OCI-LY3 (cell line): ENCODE results near the gene SMYD3.

Experiments
- H2AFZ ChIP-seq: fragments of 200-600, 300-600 bp; shearing (Covaris generic); 2 replicates; pipeline ENCODE4 v1.6.0; 2014; ENCODE audit warnings: antibody characterized with exemption, low read depth, low read length
- H3K27ac ChIP-seq: fragments of 200-600, 300-600 bp; sonication (generic); 2 replicates; pipeline ENCODE4 v1.5.1; 2014; ENCODE audit warnings: mild to moderate bottlenecking, low read length, moderate library complexity, mixed read lengths
- H3K27me3 ChIP-seq: fragments of 200-600, 300-600 bp; sonication (generic); 2 replicates; pipeline ENCODE4 v1.6.1; 2014; ENCODE audit warnings: low read depth, low read length, mixed read lengths
- H3K36me3 ChIP-seq: fragments of 200-600, 300-600 bp; sonication (generic); replicated peaks from 2 replicates; pipeline ENCODE3; 2014; ENCODE audit warnings: low read depth, low read length, mixed read lengths
- H3K4me1 ChIP-seq: fragments of 300-600, 200-600 bp; sonication (generic); 2 replicates; pipeline ENCODE4 v1.6.1; 2014; ENCODE audit warnings: low read length, mixed read lengths
- H3K4me2 ChIP-seq: fragments of 200-600, 300-600 bp; sonication (generic); 2 replicates; pipeline ENCODE4 v1.6.1; 2014; ENCODE audit warnings: low read length, mixed read lengths
- H3K4me3 ChIP-seq: fragments of 300-600, 200-600 bp; sonication (generic); 2 replicates; pipeline ENCODE4 v1.5.1; 2014; ENCODE audit warnings: antibody characterized with exemption, mild to moderate bottlenecking, low read length, moderate library complexity
- H3K79me2 ChIP-seq: fragments of 300-600, 200-600 bp; shearing (Covaris generic); 2 replicates; pipeline ENCODE4 v1.6.1; 2014; ENCODE audit warnings: mild to moderate bottlenecking, low read length, mixed read lengths
- H3K9ac ChIP-seq: fragments of 300-600, 200-600 bp; shearing (Covaris generic); 2 replicates; pipeline ENCODE4 v1.6.0; 2014; ENCODE audit warnings: mild to moderate bottlenecking, low read length, moderate library complexity
- H3K9me3 ChIP-seq: fragments of 200-600, 300-600 bp; shearing (Covaris generic); 2 replicates; pipeline ENCODE4 v1.6.1; 2014; ENCODE audit warnings: low read length, mixed read lengths; ENCODE audit not compliant: insufficient read depth
- H4K20me1 ChIP-seq: fragments of 200-600, 300-600 bp; sonication (generic); 2 replicates; pipeline ENCODE4 v1.6.1; 2016; ENCODE audit warnings: low read length, mixed read lengths; ENCODE audit not compliant: insufficient read depth
- EZH2phosphoT487 ChIP-seq: fragments of 200-600 bp; shearing (Covaris generic); IDR thresholded peaks from 2 replicates; pipeline ENCODE4 v1.6.1; 2018; ENCODE audit warnings: antibody characterized with exemption, mixed run types, low read depth
- TF ChIP-seq, protein P1 (sequence below): fragments of 200-600, 300-600 bp; sonication (generic); IDR thresholded peaks from 2 replicates; pipeline ENCODE4 v1.5.1; 2014; ENCODE audit warnings: antibody characterized with exemption, low read length, low read depth

SMYD3 gene

DNA sequence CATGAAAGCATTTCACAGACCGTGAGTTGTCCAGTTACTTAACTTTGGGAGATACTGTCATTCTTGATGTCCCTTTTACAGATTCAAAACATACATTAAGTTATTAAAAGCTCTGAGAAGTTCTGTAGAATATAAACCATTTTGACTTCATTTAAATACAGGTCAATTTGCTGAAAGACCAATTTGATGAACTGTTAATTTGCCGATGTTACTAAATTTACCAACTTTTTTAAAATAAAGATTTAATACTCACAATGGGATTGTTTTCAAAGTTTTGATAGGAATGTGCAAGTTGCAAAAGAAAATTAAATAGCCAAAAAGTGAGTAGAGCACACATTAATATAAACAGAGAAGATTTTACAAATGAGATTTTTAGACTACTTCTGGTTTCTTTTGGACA is 666.1 kb downstream of the SMYD3 start:
- TF ChIP-seq, protein P1, sequence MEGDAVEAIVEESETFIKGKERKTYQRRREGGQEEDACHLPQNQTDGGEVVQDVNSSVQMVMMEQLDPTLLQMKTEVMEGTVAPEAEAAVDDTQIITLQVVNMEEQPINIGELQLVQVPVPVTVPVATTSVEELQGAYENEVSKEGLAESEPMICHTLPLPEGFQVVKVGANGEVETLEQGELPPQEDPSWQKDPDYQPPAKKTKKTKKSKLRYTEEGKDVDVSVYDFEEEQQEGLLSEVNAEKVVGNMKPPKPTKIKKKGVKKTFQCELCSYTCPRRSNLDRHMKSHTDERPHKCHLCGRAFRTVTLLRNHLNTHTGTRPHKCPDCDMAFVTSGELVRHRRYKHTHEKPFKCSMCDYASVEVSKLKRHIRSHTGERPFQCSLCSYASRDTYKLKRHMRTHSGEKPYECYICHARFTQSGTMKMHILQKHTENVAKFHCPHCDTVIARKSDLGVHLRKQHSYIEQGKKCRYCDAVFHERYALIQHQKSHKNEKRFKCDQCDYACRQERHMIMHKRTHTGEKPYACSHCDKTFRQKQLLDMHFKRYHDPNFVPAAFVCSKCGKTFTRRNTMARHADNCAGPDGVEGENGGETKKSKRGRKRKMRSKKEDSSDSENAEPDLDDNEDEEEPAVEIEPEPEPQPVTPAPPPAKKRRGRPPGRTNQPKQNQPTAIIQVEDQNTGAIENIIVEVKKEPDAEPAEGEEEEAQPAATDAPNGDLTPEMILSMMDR: no peak
- no peak for TF ChIP-seq EZH2phosphoT487
- Histone ChIP-seq H3K36me3 (no peaks in the 10 kb centered on the region), H3K79me2 (no peaks in the 10 kb centered on the region), H3K4me2 (no peak overlapping the region), H4K20me1 (no peaks in the 10 kb centered on the region), H3K27ac (no peak overlapping the region), H3K4me3 (no peak overlapping the region), H3K27me3 (no peaks in the 10 kb centered on the region), H3K9ac (no peak overlapping the region), H2AFZ (no peak overlapping the region), H3K4me1 (no peaks in the 10 kb centered on the region), H3K9me3 (no peaks in the 10 kb centered on the region)

DNA sequence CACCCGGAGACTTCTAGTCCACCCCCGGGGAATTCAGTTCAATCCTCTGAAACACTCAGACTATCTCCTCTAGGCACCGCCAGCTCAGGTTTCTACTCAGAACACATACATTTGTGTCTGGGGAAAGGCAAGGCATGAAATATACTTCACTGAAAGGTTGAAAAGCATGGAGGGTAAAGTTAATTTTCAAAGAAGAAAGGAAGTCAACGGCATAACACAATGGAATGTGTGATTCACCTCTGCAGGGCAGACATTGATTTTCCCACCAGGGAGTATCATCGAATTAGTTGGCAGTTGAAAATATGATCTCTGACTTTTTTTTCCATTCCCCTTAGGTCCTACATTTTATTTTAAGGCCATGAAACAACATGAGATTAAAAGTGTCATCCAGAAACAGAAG is 669.4 kb downstream of the SMYD3 start:
- H3K9ac ChIP-seq: no peak overlapping the region
- no peak for TF ChIP-seq EZH2phosphoT487
- TF ChIP-seq, protein P1: no peak
- no peak overlapping the region for H2AFZ ChIP-seq

DNA sequence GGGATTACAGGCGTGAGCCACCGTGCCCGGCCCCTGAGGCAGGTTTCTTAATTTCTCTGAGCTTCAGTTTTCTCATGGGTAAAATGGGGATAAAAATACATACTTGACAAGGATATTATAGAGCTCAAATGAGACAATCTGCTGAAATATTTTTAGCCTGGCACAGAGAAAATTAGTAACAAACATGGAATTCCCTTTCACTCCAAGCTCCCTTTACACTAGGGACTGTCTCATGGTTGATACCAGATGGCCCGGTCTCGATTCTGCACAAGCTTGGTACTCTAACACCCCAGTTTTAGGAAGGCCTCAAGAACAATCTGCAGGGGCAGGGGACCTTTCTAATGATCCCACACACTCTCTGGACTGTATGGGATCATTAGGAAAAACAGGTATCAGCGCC is 671.7 kb downstream of the SMYD3 start:
- H2AFZ ChIP-seq: no peak overlapping the region
- H3K27me3 ChIP-seq: no peaks in the 10 kb centered on the region
- no peak overlapping the region for H3K9ac ChIP-seq

More for the DNA sequence above, 669.4 kb downstream of the SMYD3 start:
- Histone ChIP-seq H4K20me1 (no peaks in the 10 kb centered on the region), H3K4me1 (no peaks in the 10 kb centered on the region), H3K27ac (no peak overlapping the region), H3K4me2 (no peak overlapping the region), H3K4me3 (no peak overlapping the region), H3K9me3 (no peaks in the 10 kb centered on the region), H3K27me3 (no peaks in the 10 kb centered on the region), H3K79me2 (no peaks in the 10 kb centered on the region), H3K36me3 (no peaks in the 10 kb centered on the region)

DNA sequence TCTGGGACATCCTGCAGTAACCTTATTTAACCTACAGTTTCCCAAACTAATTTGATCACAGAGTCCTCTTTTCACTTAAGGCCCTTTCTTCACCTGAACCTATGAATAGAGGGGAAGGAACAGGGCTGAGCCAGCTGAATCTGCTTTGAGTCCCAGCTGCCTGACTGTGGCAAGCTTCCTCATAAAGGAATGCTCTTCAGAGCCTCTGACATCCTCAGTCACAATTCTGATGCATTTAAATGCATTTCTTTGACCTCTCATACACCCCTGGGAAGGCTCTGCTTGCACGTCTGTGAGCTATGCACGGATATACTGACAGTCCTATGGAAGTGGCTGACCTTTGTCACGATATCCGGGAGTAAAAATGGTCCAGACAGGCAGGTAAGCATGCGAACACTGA is 673.1 kb downstream of the SMYD3 start:
- Histone ChIP-seq H3K4me1 (peaks cover 5% of the 10 kb centered on the region), H3K27ac (no peak overlapping the region), H2AFZ (no peak overlapping the region), H3K9ac (no peak overlapping the region), H3K4me2 (no peak overlapping the region), H3K36me3 (no peaks in the 10 kb centered on the region), H4K20me1 (no peaks in the 10 kb centered on the region), H3K27me3 (no peaks in the 10 kb centered on the region), H3K79me2 (no peaks in the 10 kb centered on the region), H3K4me3 (no peak overlapping the region), H3K9me3 (no peaks in the 10 kb centered on the region)
- TF ChIP-seq, protein P1: no peak
- no peak for TF ChIP-seq EZH2phosphoT487

More for the DNA sequence above, 671.7 kb downstream of the SMYD3 start:
- TF ChIP-seq, protein P1: no peak
- TF ChIP-seq EZH2phosphoT487: no peak
- H3K36me3 ChIP-seq: no peaks in the 10 kb centered on the region
- H3K4me2 ChIP-seq: no peak overlapping the region
- H4K20me1 ChIP-seq: no peaks in the 10 kb centered on the region
- H3K4me1 ChIP-seq: no peaks in the 10 kb centered on the region
- H3K4me3 ChIP-seq: no peak overlapping the region
- no peaks in the 10 kb centered on the region for H3K9me3 ChIP-seq
- H3K79me2 ChIP-seq: no peaks in the 10 kb centered on the region
- H3K27ac ChIP-seq: no peak overlapping the region
